Loucy (cell line): ENCODE measurements around the gene KIFC3.

ENCODE experiments used
- H2AFZ ChIP-seq: fragments of 200-600 bp; sonication (generic); 2 replicates; pipeline ENCODE4 v1.6.0; 2016; ENCODE audit warnings: antibody characterized with exemption, mild to moderate bottlenecking, low read length, moderate library complexity
- H3F3A ChIP-seq: fragments of 200-600 bp; 2 replicates; pipeline ENCODE4 v1.6.0; 2016; ENCODE audit warnings: antibody characterized with exemption, low read depth, mild to moderate bottlenecking
- H3K27me3 ChIP-seq: fragments of 200-600 bp; sonication (generic); 2 replicates; pipeline ENCODE4 v1.6.1; 2014; ENCODE audit warnings: low read length, mild to moderate bottlenecking; ENCODE audit not compliant: insufficient read depth, poor library complexity, severe bottlenecking
- H3K36me3 ChIP-seq: fragments of 200-600 bp; sonication (generic); 2 replicates; pipeline ENCODE4 v1.6.1; 2016; ENCODE audit warnings: low read length; ENCODE audit not compliant: insufficient read depth
- H3K4me1 ChIP-seq: fragments of 200-600 bp; sonication (generic); 2 replicates; pipeline ENCODE4 v1.5.1; 2014; ENCODE audit warnings: low read length, mild to moderate bottlenecking; ENCODE audit not compliant: insufficient read depth, poor library complexity, severe bottlenecking
- H3K4me2 ChIP-seq: fragments of 200-600 bp; sonication (generic); 2 replicates; pipeline ENCODE4 v1.6.0; 2014; ENCODE audit warnings: antibody characterized with exemption, low read length, low read depth, mild to moderate bottlenecking; ENCODE audit not compliant: poor library complexity, severe bottlenecking
- H3K4me3 ChIP-seq: fragments of 200-600 bp; sonication (generic); 2 replicates; pipeline ENCODE4 v1.5.1; 2014; ENCODE audit warnings: low read length, mild to moderate bottlenecking, mixed read lengths; ENCODE audit not compliant: poor library complexity, severe bottlenecking
- H3K79me2 ChIP-seq: fragments of 200-600 bp; sonication (generic); 2 replicates; pipeline ENCODE4 v1.6.1; 2014; ENCODE audit warnings: low read length; ENCODE audit not compliant: insufficient read depth
- H3K9ac ChIP-seq: fragments of 200-600 bp; sonication (generic); 2 replicates; pipeline ENCODE4 v1.6.0; 2014; ENCODE audit warnings: mild to moderate bottlenecking, low read depth, low read length, moderate library complexity; ENCODE audit not compliant: poor library complexity, severe bottlenecking
- H3K9me2 ChIP-seq: fragments of 200-600 bp; sonication (generic); replicated peaks from 2 replicates; pipeline ENCODE4 v1.6.1; 2016; ENCODE audit warnings: low read depth, low read length, mixed read lengths
- H3K9me3 ChIP-seq: fragments of 200-600 bp; sonication (generic); 2 replicates; pipeline ENCODE4 v1.6.1; 2014; ENCODE audit warnings: mild to moderate bottlenecking, antibody characterized with exemption, low read length, low read depth; ENCODE audit not compliant: insufficient read depth
- H4K20me1 ChIP-seq: fragments of 200-600 bp; sonication (generic); 2 replicates; pipeline ENCODE4 v1.6.0; 2014; ENCODE audit warnings: antibody characterized with exemption, low read length, mild to moderate bottlenecking; ENCODE audit not compliant: insufficient read depth, poor library complexity, severe bottlenecking
- CTCF ChIP-seq: fragments of 200-600 bp; sonication (generic); conservative IDR thresholded peaks from 2 replicates; pipeline ENCODE4 v1.5.1; 2014; ENCODE audit warnings: mild to moderate bottlenecking, antibody characterized with exemption, low read length
- EZH2phosphoT487 ChIP-seq: fragments of 200-600 bp; IDR thresholded peaks from 2 replicates; pipeline ENCODE4 v1.6.1; 2018; ENCODE audit warnings: antibody characterized with exemption, mild to moderate bottlenecking, moderate library complexity, borderline replicate concordance

The KIFC3 gene

GRCh38 chr16:57744642-57744903 lies 57.7 kb downstream of the KIFC3 start:
- Histone ChIP-seq H3F3A (no peaks in the 10 kb centered on the region), H3K27me3 (no peaks in the 10 kb centered on the region)

GRCh38 chr16:57743886-57744641 lies 58.2 kb downstream of the KIFC3 start:
- Histone ChIP-seq H3K79me2 (peaks cover 7% of the 10 kb centered on the region; the same call in 1 of the 2 replicates), H3F3A (no peaks in the 10 kb centered on the region), H4K20me1 (no peaks in the 10 kb centered on the region), H3K36me3 (peaks cover 7% of the 10 kb centered on the region; the same call in 1 of the 2 replicates), H3K4me3 (no peak overlapping the region), H3K27me3 (no peaks in the 10 kb centered on the region), H3K9ac (no peak overlapping the region), H3K9me2 (no peaks in the 10 kb centered on the region), H3K9me3 (no peaks in the 10 kb centered on the region), H3K4me2 (no peak overlapping the region), H2AFZ (no peak overlapping the region), H3K4me1 (peaks cover 3% of the 10 kb centered on the region)
- TF ChIP-seq EZH2phosphoT487, result no peak
- no peak for TF ChIP-seq CTCF

More at GRCh38 chr16:57744642-57744903, 57.7 kb downstream of the KIFC3 start:
- no peaks in the 10 kb centered on the region for H3K9me3 ChIP-seq
- H3K4me2 ChIP-seq, result no peak overlapping the region
- no peaks in the 10 kb centered on the region for H3K9me2 ChIP-seq
- H3K4me3 ChIP-seq, result no peak overlapping the region
- peaks cover 7% of the 10 kb centered on the region; the same call in 1 of the 2 replicates for H3K36me3 ChIP-seq
- H3K79me2 ChIP-seq, result peaks cover 2% of the 10 kb centered on the region; the same call in 1 of the 2 replicates
- no peak for TF ChIP-seq EZH2phosphoT487
- no peak for TF ChIP-seq CTCF
- no peak overlapping the region for H2AFZ ChIP-seq
- no peaks in the 10 kb centered on the region for H4K20me1 ChIP-seq
- no peak overlapping the region for H3K9ac ChIP-seq
- no peaks in the 10 kb centered on the region for H3K4me1 ChIP-seq

GRCh38 chr16:57743458-57743857 lies 58.8 kb downstream of the KIFC3 start:
- H3K4me2 ChIP-seq, result no peak overlapping the region
- no peaks in the 10 kb centered on the region for H3K9me3 ChIP-seq
- H3F3A ChIP-seq, result no peaks in the 10 kb centered on the region
- no peak overlapping the region for H3K9ac ChIP-seq
- H3K79me2 ChIP-seq, result peaks cover 9% of the 10 kb centered on the region; the same call in 1 of the 2 replicates
- H4K20me1 ChIP-seq, result no peaks in the 10 kb centered on the region
- no peak overlapping the region for H3K4me3 ChIP-seq
- H3K9me2 ChIP-seq, result no peaks in the 10 kb centered on the region
- no peak for TF ChIP-seq CTCF
- no peak for TF ChIP-seq EZH2phosphoT487
- H3K4me1 ChIP-seq, result peaks cover 5% of the 10 kb centered on the region
- no peaks in the 10 kb centered on the region for H3K27me3 ChIP-seq
- H3K36me3 ChIP-seq, result peaks cover 7% of the 10 kb centered on the region; the same call in 1 of the 2 replicates
- H2AFZ ChIP-seq, result no peak overlapping the region
